Measurements from ENCODE around the gene STAC2.
"Not testable (repeated sequence)": the region's sequence is repeated elsewhere in the genome, so short reads cannot be mapped to it uniquely, and the experiment has no call there.

STAC2 gene

DNA sequence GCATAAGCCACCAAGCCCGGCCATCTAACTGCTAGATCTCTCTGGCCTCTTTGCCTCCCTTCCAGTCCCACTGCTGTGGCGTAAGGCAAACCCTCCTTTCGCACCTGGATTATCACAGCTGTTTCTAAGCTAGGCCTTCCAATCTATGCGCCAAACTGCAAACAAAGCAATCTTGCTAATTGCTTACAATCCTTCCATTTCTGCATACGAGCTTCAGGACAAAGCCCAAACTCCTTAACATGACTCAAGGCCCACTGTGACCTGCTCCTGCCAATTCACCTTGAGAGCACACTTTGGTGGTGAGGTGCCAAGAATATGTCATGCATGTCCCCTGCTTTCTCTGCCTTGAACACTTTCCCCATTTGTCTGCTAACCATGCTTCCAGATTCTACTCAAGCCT, 53.8 kb downstream of the STAC2 start:
- DNase-seq: no peak
- intact Hi-C loops (cut with DNase I): no loop called here

DNA sequence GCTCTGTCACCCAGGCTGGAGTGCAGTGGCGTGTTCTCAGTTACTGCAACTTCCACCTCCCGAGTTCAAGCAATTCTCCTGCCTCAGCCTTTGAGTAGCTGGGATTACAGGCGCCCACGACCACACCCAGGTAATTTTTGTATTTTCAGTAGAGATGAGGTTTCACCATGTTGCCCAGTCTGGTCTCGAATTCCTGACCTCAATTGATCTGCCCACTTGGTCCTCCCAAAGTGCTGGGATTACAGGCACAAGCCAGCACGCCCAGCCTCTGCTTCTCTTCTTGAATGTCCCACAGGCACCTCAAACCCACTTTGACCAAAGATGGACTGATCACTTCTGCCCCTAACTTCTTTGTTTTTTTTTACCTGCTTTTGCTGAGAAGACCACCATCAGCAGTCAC, 55.2 kb downstream of the STAC2 start:
- intact Hi-C loops (cut with DNase I): no loop called here
- DNase-seq: no peak

DNA sequence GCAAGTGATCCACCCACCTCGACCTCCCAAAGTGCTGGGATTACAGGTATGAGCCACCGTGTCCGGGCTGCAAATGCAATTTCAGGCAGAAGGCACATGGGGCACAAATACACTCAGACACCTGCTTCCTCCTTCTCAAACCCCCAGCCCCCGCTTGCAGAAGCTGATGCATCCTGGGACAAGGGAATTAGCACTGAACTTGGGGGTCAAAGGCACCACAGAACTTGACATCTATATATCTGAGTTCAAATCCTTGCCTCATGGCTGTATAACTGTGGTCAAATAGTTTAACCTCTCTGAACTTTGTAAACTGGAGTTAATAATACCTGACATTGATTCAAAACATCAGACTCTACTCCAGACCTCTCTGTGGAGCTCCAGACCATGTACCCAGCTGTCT, 55.6 kb downstream of the STAC2 start:
- no peak for DNase-seq
- intact Hi-C loops (cut with DNase I): no loop called here

DNA sequence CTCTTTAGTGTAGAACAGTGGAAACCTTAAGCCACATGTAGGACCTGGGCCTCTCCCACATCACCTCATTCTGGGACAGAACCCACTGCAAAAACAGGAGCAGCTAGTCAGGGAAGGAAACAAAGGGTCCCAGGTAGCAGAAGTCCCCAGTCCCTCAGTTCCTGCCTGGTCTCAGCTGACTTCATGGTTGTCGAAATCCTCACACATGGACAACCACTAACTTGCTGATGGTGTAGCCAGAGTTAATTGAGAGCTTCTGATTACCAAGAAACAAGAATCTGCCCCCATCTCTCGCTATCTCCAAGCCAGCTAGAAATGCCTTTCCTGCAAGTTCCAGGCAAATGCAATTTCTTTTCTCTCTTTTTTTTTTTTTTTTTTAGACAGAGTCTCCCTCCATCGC, 56.2 kb downstream of the STAC2 start:
- DNase-seq: no peak
- intact Hi-C loops (cut with DNase I): no loop called here

DNA sequence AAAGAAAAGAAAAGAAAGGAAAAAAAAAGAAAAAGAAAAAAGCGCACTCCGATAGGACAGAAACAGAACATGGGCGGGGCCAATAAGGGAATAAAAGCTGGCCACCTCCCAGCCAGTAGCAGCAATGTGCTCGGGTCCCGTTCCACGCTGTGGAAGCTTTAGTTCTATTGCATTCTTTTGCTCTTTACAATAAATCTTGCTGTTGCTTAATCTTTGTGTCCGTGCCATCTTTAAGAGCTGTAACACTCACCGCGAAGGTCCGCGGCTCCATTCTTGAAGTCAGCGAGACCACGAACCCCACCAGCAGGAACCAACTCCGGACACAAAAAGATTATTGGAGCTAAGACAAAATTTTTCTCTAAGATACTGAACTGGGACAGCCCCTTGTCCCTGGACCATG, 56.6 kb downstream of the STAC2 start:
- DNase-seq: no peak
- intact Hi-C loops (cut with DNase I): no loop called here

DNA sequence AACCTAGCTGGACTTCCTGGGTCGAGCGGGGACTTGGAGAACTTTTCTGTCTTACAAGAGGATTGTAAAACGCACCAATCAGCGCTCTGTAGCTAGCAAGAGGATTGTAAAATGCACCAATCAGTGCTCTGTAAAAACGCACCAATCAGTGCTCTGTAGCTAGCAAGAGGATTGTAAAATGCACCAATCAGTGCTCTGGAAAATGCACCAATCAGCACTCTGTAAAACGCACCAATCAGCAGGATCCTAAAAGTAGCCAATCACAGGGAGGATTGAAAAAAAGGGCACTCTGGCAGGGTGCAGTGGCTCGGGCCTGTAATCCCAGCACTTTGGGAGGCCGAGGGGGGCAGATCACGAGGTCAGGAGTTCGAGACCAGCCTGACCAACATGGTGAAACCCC, 57.2 kb downstream of the STAC2 start:
- DNase-seq; intact Hi-C loops (cut with DNase I): not testable (repeated sequence)

DNA sequence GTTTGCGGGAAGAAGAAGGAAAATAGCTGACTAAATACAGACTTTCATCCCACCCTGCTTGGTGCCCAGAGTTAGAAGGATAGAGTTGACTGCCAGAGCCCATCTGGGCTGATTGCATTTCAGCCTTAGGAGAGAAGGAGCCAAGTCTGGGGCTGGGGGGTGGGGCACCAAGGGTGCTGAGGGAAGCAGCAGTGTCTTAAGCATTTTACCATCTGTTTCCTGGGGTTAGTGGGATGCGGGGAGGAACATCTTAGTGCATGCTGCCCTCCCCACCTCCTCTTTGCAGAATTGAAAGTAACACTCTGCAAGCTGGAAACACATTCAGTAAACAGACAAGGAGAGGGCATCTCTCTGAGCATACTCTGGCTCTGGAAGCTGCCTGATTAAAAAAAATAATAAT, 58.3 kb downstream of the STAC2 start:
- peak in 8 of 42 donors; percentile 22 to 58 (median 38) for DNase-seq
- intact Hi-C loops (cut with DNase I): no loop called here

DNA sequence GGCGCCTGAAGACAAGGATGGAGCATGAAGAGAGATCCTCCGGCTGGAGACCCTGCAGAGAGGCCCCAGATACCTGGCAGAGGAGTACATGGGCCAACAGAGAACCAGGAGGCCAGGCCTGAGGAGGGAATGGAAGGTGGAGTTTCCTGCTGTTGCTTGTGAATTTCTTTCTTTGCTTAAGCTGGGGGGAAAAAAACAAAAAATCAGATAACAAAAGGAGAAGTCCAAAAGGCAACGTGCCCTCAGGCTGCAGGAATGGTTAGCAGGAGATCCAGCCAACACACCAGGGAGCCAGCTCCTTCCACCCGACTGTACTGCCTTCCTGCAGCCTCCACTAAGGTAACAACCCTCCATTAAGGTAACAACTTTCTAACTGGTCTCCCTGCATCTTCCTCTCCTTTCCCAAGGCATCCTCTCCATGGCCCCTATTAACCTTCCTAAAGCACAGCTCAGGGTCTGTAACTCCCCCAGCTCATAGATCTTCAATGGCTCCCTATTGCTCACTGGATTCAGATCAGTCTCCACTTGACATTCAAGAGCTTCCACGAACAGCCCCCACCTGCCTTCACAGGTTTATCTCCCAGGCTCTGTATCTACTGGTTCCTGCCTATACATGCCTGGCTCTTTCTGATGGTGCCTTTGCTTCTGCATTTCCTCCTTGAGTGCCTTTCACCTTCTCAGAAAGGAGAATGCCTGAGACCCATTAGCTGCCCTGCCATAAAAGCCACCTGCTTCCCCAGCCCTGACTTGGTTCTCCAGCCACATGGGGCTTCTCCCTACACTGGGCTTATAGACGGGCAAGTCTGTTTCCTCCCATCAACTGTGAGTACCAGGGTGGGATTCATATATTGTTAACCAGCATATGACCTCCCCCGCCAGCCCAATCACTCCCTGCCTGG, 59.1 kb downstream of the STAC2 start:
- intact Hi-C loops (cut with DNase I): no loop called here
- DNase-seq: no peak

DNA sequence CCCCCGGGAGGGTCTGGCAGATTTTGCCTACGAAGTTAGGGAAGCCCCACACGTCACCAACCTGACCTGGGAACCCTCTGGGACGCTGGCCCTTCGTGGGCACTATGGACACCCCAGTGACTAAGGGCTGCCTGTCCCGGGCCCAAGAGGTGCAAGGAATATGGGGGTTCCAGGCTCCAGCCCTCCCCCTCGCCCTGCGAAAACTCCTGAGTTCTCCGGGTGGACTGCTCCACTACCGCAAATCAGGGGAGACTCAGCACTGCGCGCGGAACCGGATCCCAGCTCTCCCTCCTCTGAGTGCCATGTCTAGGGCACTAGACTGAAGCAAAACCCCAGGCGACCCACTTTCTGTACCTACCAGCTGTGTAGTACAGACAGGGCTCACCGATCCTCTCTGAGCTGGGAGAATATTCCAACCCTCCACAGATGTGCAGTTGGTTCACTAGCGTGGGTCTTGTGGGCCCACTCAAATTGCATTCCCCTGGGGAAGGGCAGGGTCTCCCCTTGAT, 59.9 kb downstream of the STAC2 start, which contains the start of gene ARL5C:
Gene ARL5C, minus strand, starts transcription at position 321 of the 509 bp plus-strand sequence. CDS start 401 bp downstream, outside the sequence.
- DNase-seq: no peak
- intact Hi-C loops (cut with DNase I): no loop called here

DNA sequence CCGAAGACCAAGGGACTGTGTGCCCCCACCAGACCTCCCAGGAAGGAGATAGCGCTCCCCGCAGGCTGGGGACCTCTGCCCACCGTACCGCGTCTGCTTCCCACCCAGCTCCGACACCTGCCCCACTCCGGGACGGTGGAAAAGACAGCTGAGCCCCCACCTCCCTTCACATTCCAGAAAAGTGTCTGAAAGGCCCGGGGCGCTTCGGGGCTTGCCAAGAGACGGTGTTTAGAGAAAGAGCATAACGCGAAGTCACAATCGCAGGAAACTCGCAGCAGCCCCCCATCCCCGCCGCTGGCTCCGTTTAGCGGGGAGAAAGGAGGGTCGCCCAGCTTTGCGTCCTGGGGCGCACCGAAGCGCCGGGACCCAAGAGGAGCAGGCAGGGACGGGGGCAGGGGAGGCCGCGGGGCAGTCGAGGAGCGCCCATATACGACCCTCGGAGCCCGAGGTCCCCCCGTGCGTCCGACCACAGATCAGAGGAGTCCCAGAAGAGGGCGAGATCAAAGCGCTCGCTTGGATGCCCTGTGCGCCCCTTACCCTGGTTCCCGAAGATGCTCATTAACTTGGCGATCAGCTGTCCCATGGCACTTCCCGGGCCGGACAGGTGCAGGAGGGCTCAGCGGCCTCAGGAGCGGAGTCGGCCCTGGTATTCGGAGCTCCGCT, 60.4 kb downstream of the STAC2 start:
- no peak for DNase-seq
- intact Hi-C loops (cut with DNase I): no loop called here

DNA sequence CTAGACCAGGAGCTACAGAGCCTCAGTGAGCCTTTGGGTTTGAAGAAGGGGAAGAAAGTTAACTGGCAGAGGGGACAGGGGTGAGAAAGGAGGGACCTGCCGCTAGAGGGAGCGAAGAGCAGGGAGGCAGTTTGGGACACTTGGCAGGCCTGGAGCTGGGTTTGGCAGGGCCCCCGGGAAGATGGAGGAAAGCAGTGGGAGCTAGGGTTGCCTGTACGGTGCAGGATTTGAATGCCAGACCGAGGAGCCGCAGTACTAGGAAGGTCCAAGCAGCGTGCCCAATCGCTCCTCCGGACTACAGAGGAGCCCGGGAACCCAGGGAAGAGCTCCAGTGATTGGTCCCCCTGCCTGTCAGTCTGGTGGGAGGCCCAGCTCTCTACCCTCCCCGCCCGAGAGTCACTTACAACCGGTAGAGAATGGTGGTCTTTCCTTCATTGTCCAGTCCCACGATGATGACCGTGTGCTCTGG, 61.0 kb downstream of the STAC2 start:
- intact Hi-C loops (cut with DNase I): no loop called here
- peak; percentile 38 to 85 (median 71) for DNase-seq

DNA sequence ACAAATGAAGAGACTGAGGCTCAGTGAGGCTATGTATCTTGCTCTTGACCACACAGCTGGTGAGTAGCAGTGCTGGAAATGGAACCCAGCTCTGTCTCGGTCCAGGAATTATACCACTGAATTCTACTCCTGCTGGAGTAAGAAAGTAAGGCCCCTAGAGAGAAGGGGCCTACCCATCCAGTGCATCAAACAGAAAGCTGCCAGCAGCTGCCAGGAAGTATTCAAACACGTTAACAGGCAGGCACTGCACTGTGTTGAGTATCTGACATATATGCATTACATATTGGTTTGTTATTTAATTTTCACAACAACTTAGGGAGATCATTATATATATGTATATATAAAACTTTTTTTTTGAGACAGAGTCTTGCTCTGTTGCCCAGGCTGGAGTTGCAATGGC, 63.8 kb downstream of the STAC2 start:
- no peak for DNase-seq
- intact Hi-C loops (cut with DNase I): no loop called here
